SIG-M5 treated with dmso at 0.1 percent for 504 hours (cell line): ENCODE data around the gene TUBG1.
"Not testable (repeated sequence)": the region's sequence is repeated elsewhere in the genome, so short reads cannot be mapped to it uniquely, and the experiment has no call there.

Source experiments
- DNase-seq: peaks from one replicate; lab custom pipeline; 2025; ENCODE audit not compliant: unreplicated experiment; lab: John Stamatoyannopoulos, UW

Gene TUBG1

DNA sequence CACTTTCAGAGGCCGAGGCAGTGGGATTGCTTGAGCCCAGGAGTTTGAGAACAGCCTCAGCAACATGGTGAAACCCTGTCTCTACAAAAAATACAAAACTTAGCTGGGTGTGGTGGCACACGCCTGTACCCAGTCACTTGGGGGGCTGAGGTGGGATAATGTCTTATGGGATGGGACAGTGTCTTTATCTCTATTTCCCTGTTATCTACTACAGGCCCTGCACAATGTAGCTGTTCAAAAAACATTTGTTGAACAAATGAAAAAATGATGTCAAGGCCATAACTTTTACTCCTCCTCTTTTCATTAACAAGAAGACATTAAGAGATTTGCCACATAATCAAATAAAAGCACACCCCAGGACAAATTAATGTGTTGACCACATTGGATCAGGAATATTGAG, 13.8 kb downstream of the TUBG1 start:
- no peak for DNase-seq

DNA sequence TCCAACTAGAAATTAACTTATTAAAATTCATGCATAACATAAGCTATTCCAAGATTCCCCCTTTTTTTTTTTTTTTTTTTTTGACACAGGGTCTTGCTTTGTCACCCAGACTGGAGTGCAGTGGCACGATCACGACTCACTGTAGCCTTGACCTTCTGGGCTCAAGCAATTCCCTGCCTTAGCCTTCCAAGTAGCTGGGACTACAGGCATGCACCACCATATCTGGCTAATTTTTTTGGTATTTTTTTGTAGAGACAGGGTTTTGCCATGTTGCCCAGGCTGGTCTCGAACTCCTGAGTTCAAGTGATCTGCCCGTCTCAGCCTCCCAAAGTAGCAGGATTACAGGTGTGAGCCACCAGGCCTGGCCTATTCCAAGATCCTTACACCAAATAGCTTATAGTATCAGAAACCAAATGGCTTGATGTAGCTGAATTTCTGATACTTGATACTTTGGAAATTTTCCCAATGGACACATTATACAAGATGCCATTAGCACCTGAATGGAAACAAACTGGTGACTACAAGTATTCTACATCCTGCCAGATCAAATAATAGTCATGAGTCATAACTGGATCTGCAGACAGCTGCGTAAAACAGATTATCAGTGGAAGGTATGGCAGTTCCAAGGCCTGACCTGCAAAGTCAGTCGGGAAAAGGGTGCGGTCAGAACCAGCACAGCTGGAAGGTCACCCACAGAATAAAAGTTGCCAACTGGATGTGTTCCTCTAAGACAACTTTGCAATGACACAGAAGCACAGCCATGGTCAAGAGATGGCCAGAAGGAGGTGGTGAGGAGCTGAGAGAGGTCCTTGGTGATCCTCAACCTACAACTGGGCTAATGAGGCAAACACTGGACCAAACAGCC, 14.5 kb downstream of the TUBG1 start:
- DNase-seq, result no peak

DNA sequence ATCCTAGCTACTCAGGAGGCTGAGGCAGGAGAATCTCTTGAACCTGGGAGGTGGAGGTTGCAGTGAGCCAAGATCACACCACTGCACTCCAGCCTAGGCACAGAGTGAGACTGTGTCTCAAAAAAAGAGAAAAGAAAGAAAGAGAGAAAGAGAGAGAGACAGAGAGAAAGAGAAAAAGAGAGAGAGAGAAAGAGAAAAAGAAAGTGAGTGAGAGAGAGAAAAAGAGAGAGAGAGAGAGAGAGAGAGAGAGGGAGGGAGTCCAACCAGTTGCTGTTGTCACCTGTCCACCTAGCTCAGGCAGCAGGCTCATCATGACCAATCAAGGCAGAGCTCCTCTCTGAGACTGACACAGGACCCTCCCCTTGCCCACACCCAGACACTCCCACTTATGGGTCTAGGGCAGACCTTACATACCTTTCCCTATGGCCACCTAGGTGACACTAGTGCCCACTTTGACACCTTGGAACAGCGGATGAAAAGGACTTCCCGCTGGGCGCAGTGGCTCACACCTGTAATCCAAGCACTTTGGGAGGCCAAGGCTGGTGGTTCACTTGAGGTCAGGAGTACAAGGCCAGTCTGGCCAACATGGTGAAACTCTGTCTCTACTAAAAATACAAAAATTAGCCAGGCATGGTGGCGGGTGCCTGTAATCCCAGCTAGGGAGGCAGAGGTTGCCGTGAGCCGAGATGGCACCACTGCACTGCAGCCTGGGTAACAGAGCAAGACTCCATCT, 17.7 kb downstream of the TUBG1 start:
- not testable (repeated sequence) for DNase-seq

DNA sequence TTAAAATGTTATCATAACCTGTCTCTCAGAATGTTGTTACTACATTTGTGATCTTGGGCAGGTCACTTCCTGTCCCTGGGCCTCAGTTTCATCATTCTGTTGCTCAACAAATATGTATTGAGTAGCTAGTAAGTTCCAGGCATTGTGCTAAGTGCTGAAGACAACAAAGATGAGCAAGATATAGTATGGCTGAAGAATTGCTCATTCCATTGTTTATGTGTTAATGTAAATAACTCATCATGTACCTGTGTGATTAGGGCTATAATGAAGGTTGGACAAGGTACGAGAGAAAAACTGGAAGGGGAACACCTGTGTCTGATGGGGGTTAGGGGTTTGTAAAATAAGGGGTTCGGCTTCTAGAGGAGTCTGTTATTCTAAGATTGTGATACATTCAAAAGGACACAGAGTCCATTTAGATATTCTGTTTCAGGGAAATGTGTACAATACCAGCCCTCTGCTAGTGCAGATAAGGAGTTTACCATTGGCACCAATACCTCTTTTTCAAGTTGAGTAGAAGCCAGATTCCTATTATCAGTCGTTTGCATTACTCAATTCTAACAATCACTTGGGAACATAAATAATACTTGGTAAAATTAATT, 20.0 kb downstream of the TUBG1 start:
- DNase-seq, result no peak

DNA sequence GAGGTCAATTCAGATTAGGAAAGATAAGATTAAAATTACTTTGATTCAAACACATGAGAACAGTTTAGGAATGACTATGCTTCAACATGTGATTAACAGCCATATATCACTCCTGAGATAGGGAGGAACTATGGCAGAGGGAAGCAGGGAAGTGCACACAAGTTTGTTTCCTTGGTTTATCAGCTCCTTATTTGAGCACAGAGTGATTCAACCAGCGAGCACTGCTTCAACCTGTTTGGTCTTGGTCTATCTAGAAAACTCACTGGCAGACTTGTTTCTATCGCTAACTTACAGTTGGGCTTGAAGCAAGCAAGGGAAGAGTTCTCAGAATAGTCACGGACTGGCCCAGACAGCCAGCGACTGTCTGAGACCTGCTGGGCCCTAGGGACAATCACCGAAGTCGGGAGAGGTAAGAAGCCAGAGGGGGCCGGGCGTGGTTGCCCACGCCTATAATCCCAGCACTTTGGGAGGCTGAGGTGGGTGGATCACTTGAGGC, 23.5 kb downstream of the TUBG1 start:
- no peak for DNase-seq

DNA sequence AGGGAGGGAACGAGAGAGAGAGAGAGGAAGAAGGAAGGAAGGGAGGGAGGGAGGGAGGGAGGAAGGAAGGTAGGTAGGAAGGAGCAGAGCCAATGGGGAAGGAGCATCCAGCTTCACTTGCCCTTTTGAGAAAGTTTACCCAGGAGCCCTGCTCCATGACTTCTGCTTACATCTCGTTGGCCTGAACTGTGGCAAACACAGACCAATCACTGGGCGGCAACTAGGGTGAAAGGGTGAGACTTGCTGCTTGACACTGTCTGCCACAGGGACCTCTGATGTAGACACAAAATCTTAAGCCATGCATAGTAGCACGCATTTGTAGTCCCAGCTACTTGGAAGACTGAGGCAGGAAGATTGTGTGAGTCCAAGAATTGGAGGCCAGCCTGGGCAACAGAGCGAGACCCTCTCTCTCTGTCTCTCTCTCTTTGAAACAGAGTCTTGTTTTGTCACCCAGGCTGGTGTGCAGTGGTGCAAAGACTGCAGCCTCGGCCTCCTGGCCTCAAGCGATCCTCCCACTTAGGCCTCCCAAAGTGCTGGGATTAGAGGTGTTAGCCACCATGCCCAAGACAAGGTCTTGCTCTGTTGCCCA, 30.1 kb downstream of the TUBG1 start:
- peak; percentile 26 for DNase-seq

DNA sequence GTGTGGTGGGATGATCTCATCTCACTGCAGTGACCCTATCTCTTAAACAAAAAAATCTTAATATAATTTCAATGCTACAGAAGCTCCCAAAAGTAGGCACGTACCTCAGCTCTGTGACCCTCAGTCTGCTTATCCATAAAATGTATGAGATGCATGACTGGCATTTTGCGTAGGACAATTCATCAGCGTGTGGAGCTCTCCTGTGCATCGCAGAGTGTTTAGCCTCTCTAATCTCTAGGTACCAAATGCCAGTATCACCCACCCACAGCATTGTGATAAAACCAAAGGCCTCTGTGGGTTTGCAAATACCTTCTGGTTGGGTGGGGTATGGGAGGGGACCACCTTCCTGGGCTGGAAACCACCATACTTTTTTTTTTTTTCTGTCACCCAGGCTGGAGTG, 30.6 kb downstream of the TUBG1 start:
- DNase-seq, result no peak

DNA sequence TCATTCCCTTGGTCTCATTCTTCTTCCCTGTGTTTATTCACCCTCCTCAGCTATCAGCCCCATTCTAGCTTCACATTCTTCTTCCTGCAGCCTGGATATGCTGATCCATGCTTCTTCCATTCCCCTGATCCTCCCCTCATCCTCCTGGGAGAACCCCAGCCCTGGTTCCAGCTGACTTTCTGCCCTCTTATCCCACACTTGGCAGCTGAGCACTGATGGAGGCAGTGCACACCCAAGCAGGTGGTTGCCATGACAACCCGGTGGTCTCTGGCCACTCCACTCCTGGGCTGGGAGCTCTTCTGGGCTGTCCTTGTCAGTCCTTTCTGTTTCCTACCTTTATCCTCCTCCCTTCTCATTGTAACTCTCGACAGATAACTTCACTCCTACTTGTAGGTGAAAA, 32.9 kb downstream of the TUBG1 start:
- DNase-seq, result no peak

DNA sequence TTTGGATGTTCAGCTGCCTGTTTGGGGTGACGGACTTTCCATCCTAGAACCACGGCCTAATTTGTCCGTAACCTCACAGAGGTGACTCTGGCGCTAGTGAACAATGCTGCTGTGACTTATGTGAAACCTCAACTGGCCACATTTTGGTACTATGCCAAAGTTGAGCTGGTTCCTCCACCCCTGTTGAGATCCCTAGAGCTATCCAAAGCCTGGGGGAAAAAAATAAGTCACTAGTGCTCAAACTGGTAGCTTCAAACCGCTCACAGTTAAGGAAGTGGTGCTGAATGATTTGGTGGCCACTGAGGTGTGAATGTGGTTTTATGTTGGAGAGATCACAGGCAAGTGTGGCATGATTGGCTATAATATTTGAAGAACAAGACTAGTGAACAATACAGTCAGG, 38.3 kb downstream of the TUBG1 start:
- no peak for DNase-seq

DNA sequence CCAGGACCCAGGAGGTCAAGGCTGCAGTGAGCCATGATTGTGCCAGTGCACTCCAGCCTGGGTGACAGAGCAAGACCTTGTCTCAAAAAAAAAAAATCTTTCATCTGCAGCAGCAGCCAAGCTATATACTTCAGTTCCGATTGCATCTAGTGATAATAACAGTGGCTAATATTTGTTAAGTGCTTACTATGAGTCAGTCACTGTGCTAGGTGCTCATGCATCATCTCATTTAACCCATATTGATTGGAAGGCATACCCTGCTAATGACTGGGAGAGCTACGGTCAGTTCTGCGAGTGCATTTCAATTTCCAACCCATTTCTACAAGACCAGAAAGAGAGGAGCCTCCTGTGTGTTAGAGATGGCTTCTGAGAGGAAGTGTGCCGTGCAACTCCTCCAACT, 41.9 kb downstream of the TUBG1 start:
- no peak for DNase-seq

DNA sequence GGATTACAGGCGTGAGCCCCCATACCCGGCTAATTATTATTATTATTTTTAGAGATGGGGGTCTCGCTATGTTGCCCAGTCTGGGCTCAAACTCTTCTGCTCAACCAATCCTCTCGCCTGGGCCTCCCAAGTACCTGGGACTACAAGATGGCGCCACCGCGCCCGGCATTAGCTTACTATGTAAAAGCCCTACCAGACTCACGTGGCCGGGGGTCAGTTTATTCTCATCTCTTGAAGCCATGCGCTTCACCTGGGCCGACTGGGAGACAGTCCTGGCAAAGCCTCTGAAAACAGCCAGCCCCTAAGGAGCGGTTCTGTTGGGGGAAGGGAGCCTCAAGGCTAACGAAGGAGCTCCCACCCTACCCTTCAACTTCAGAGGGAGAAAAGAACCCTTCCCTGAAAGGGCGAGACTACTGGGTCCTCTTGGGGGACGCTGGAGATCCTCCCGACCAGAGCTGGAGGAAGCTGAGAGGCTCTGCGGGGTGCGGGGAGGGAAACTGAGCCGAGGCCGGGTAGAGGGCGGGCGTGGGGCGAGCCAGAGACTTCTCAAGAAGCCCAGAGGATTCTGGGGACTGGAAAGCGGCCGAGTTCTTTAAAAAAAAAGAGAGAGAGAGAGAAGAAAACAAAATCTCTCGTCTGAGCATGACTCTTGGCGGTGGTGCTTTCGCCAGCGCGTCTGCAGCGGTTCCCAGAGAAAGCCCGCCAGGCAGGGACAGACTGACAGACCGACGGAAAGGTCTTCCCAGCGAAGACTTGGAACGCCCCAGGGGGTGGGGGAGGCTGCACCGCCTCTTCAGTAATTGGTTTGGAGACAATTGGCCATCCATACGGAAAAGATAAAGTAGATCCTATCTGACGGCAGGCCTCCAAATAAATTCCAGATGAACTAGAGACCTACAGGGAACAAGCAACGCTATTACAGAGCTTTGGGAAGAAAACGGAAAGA, 44.0 kb downstream of the TUBG1 start:
- DNase-seq, result no peak

DNA sequence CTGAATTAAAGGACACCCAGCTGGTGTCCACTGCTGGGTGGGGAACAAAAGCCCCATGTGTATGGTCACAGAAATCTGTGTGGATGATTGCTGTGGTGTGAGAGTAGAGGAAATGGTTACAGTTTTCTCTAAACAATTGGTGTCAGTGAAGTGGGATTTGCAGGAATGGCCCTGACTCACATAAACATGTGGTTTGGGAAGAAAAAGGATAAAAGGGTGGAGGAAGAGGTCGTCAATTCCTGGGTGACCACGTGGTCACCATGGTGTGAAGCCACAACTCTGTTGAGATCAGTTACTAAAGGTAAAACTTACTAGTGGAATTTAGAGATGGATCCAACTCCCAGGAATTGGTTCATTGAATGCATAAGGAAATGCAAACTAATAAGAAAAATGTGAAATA, 46.0 kb downstream of the TUBG1 start:
- DNase-seq, result no peak

DNA sequence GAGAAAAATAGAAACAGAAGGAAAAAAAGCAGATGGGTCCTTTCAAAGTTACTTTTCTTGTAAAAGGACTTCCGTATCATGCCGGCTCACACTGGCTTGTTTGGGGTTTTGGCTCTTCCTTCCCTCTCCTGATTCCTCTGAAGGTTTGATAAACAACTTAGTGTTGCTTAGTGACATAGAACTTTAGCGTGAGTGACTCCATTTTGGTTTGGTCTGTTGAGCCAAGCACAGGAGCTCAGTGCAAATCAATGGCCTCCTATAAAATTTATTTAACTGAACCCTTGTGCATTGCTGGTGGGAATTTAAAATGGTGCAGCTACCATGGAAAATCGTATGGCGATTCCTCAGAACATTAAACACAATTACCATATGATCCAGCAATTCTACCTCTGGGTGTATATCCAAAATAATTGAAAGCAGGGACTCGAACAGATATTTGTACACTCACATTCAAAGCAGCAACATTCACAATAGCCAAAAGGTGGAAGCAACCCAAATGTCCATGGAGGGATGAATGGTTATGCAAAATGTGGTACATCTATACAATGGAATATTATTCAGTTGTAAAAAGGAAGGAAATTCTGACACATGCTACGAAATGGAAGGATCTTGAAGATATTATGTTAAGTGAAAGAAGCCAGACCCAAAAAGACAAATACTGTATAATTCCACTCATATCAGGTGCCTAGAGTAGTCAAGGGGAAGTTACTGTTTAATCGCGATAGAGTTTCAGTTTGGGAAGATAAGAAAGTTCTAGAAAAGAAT, 48.5 kb downstream of the TUBG1 start:
- DNase-seq, result no peak

DNA sequence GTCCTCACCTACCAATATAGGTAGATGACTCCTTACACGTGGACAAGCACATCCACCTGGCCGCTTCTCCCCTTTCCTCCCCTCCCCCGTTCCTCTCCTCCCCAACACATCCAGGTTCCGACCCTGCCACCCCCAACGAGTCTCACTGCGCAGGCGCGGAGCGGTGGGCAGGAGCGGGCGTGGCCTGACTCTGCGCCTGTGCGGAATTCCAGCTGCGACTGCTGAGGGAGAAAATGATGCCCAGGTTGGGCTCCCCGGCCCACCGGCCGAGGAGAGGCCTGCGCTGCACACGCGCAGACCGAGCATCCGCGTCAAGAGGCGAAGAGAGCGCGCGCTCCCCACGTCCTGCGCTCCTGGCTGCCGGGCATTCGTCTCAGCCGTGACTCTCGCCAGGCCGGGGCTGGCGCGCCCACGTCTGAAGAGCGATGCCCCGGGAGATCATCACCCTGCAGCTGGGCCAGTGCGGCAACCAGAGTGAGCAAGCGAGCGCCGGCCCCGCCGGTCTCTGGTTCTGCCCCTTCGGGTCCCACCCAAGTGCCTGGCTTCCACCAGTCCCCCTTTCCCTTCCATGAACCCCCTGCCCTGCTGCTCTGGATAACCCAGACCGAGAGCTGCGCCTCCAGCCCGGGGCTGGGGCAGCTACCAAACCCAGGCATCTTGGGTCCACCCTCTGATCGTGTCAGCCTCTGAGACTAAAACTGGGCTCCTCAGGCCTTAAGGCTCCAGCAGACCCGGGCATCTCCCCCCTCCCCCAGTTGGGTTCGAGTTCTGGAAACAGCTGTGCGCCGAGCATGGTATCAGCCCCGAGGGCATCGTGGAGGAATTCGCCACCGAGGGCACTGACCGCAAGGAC, 49.8 kb downstream of the TUBG1 start, which contains the start of gene TUBG2:
TSS of gene TUBG2 (plus strand) at position 206 of the 853 bp plus-strand sequence. CDS start at position 426, 220 bp downstream.
- DNase-seq, result peak; percentile 66

DNA sequence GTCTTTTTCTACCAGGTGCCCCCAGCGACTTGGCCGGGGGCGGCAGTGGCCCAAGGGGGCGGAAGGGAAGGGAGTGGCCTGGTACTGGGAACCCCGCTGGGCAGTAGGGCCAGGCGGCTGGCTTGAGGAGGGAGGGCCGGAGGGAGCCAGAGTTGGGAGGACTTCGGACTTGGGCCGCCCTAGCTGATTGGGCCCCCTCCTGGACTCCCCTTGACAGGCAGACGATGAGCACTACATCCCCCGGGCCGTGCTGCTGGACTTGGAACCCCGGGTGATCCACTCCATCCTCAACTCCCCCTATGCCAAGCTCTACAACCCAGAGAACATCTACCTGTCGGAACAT, 50.4 kb downstream of the TUBG1 start:
- DNase-seq, result not testable (repeated sequence)

DNA sequence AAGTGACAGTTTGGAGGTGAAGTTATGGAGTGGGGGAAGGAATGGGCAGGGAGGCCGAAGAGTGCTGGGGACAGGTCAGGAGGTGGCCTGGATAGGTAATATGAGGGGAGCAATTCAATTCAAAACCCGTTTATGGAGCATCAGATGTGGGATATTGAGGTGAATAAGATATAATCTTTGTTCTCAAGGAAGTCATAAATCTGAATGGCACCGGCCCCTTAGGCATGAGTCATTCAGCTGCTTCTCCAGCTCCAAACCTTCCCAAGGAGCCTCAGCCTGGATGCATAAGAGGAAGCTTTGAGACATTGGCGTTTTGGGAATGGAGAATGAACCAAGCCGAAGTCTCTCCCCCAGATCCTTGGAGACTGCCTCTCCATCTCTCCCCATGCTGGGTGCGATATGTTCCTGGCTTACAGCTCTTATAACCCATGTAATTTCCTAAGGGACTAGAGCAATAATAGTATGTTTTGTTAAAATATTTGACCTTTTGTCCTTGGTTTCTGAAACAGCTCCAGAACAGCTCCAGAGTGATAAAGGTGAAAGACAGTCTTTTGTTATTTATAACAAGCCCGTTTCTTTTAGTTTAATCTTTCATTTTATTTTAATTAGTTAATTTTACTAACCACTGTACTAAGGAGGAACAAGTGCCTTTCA, 51.3 kb downstream of the TUBG1 start:
- no peak for DNase-seq
